Thoracic aorta endothelial cell (primary cell): ENCODE measurements around the gene PITX2. TPM values are rescaled to one million over a fixed set of nuclear protein-coding genes. Genes with fewer than 3 reads are reported as not detected.

Source experiments
- total RNA-seq: library from RNA; depleted of rRNA; stranded (reverse); fragments of >200 nt; gene quantifications from 2 replicates; pipeline ENCODE4 v1.2.3, GENCODE V29; 2012

PITX2 gene
- total RNA-seq: 0.13 TPM in 1 of 2 replicates, not detected in the other

DNA sequence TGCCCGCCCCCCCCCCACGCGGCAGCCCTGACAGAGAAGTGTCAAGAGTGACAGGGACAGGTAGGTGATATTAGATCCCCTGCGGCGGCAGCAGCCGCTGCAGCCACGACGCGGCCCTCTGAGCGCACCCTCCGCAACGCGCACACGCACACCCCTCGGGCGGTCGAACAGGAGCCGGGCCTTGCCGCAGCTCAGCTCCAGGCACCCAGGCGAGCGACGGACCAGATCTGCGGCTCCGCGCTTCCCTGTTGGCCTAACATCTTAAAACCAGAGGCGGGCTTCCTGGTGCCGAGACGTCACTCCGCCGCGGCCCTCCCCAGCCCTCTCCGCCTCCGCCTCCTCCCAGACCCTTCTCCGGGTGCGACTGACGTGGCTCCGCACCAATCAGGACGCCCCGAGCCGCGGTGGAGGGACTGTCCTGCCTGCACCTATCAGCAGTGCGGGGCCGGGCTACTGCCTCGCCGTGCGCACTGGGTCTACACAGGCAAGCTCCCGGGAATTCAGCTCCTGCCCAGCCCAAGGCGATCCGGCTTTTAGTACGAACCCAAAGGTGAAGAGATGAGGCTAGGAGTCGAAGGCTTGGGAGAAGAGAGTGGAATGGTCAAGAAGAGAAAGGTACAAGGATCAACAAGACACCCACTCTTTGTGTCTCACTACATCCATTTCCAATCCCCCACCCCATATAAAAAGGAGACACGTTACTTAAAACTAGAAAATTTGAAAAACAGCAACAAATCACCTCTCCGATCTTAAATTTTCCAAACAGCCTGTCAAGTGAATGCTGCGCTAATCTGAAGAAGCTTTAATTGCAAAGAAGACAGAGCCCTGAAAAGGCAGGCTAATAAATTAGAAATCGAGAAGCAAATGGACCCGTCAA is at the start of gene PITX2:
Gene PITX2, minus strand, starts transcription at position 237 of the 877 bp plus-strand sequence. CDS start 617 bp downstream, outside the sequence.

Other genes starting within 250 kb of the PITX2 start
- gene ENPEP, start 146.9 kb downstream of the PITX2 start, total RNA-seq: not detected in 2 replicates